EH (cell line): ENCODE data around the gene ATAD5.
A peak's percentile ranks its signal among the peaks of the same experiment; 100 is the strongest.
"Not testable (repeated sequence)": the region's sequence is repeated elsewhere in the genome, so short reads cannot be mapped to it uniquely, and the experiment has no call there.

ENCODE experiments used
- DNase-seq: peaks from one replicate; pipeline ENCODE4 v3.0.0-alpha.2; 2015; ENCODE audit warnings: low read depth

The ATAD5 gene

GRCh38 chr17:30831663-30832437 lies at the start of gene ATAD5:
Gene ATAD5 (plus strand): TSS chr17:30831966. CDS start chr17:30832348, 382 bp downstream.
- DNase-seq, result peak; percentile 91

- peak; percentile 21 for DNase-seq
Measured at GRCh38 chr17:30782206-30782605, 49.6 kb upstream of the ATAD5 start.

GRCh38 chr17:30788918-30789317 lies 42.8 kb upstream of the ATAD5 start:
- peak; percentile 76 for DNase-seq

GRCh38 chr17:30790279-30790678 lies 41.5 kb upstream of the ATAD5 start:
- DNase-seq, result no peak

- DNase-seq, result no peak
Measured at GRCh38 chr17:30793282-30793977, 38.3 kb upstream of the ATAD5 start.

GRCh38 chr17:30794372-30794771 lies 37.4 kb upstream of the ATAD5 start:
- no peak for DNase-seq

GRCh38 chr17:30796016-30796415 lies 35.8 kb upstream of the ATAD5 start:
- DNase-seq, result no peak

GRCh38 chr17:30801671-30802070 lies 30.1 kb upstream of the ATAD5 start:
- DNase-seq, result no peak

GRCh38 chr17:30805944-30806456 lies 25.8 kb upstream of the ATAD5 start:
- no peak for DNase-seq

- DNase-seq, result no peak
Measured at GRCh38 chr17:30807896-30808295, 23.9 kb upstream of the ATAD5 start.

- no peak for DNase-seq
Measured at GRCh38 chr17:30808785-30809286, 22.9 kb upstream of the ATAD5 start.

- no peak for DNase-seq
Measured at GRCh38 chr17:30809867-30810266, 21.9 kb upstream of the ATAD5 start.

- DNase-seq, result peak; percentile 23
Measured at GRCh38 chr17:30812218-30813177, 19.3 kb upstream of the ATAD5 start.

- DNase-seq, result not testable (repeated sequence)
Measured at GRCh38 chr17:30814236-30814635, 17.5 kb upstream of the ATAD5 start.

GRCh38 chr17:30814860-30815259 lies 16.9 kb upstream of the ATAD5 start:
- peak; percentile 30 for DNase-seq

- DNase-seq, result no peak
Measured at GRCh38 chr17:30816165-30816564, 15.6 kb upstream of the ATAD5 start.

- DNase-seq, result peak; percentile 58
Measured at GRCh38 chr17:30819971-30820705, 11.6 kb upstream of the ATAD5 start.

- DNase-seq, result no peak
Measured at GRCh38 chr17:30821871-30822723, 9.7 kb upstream of the ATAD5 start.

- DNase-seq, result not testable (repeated sequence)
Measured at GRCh38 chr17:30822919-30823318, 8.8 kb upstream of the ATAD5 start.

- no peak for DNase-seq
Measured at GRCh38 chr17:30823421-30823820, 8.3 kb upstream of the ATAD5 start.
